Astrocyte (in vitro differentiated cells and primary cell): ENCODE results near the gene ERAP2. TPM values are rescaled to one million over a fixed set of nuclear protein-coding genes. Genes with fewer than 3 reads are reported as not detected.

Experiments
- DNase-seq: peaks from one replicate; pipeline ENCODE4 v3.0.0-alpha.2; 2010; ENCODE audit warnings: low read depth
- FAIRE-seq: peaks from 2 replicates; lab custom pipeline; 2011; peaks lifted over from hg19 to GRCh38; lab: Jason Lieb, UNC
- H2AFZ ChIP-seq: 2 replicates; pipeline ENCODE4 v1.6.0; 2012; ENCODE audit warnings: low read depth, low read length, inconsistent platforms
- H3K27ac ChIP-seq: 2 replicates; pipeline ENCODE4 v1.5.1; 2011; ENCODE audit warnings: low read depth, low read length, inconsistent platforms
- H3K27me3 ChIP-seq: 2 replicates; pipeline ENCODE4 v1.6.0; 2011; ENCODE audit warnings: low read length, inconsistent platforms; ENCODE audit not compliant: insufficient read depth
- H3K36me3 ChIP-seq: 2 replicates; pipeline ENCODE4 v1.5.1; 2011; ENCODE audit warnings: low read length, inconsistent platforms; ENCODE audit not compliant: insufficient read depth
- H3K4me1 ChIP-seq: 2 replicates; pipeline ENCODE4 v1.5.1; 2011; ENCODE audit warnings: low read length, inconsistent platforms; ENCODE audit not compliant: insufficient read depth
- H3K4me2 ChIP-seq: 2 replicates; pipeline ENCODE4 v1.6.0; 2012; ENCODE audit warnings: low read length, inconsistent platforms
- H3K4me3 ChIP-seq: 2 replicates; pipeline ENCODE4 v1.5.1; 2011; ENCODE audit warnings: low read depth, mild to moderate bottlenecking, low read length, inconsistent platforms; ENCODE audit not compliant: insufficient read depth
- H3K79me2 ChIP-seq: 2 replicates; pipeline ENCODE4 v1.6.0; 2012; ENCODE audit warnings: mild to moderate bottlenecking, low read length, inconsistent platforms; ENCODE audit not compliant: insufficient read depth
- H3K9ac ChIP-seq: 2 replicates; pipeline ENCODE4 v1.6.0; 2012; ENCODE audit warnings: mild to moderate bottlenecking, low read length, inconsistent platforms
- H3K9me3 ChIP-seq: 2 replicates; pipeline ENCODE4 v1.5.1; 2012; ENCODE audit warnings: low read depth, mild to moderate bottlenecking, low read length, inconsistent platforms; ENCODE audit not compliant: insufficient read depth
- H4K20me1 ChIP-seq: 2 replicates; pipeline ENCODE4 v1.6.0; 2012; ENCODE audit warnings: low read length, inconsistent platforms; ENCODE audit not compliant: insufficient read depth
- H3K27ac Mint-ChIP-seq: one replicate; pipeline ENCODE4 v1.8.0; 2021; ENCODE audit warnings: mild to moderate bottlenecking, mixed read lengths; ENCODE audit not compliant: unreplicated experiment
- H3K27me3 Mint-ChIP-seq: one replicate; pipeline ENCODE4 v1.8.0; 2021; ENCODE audit warnings: low read depth, mixed read lengths; ENCODE audit not compliant: unreplicated experiment
- H3K36me3 Mint-ChIP-seq: one replicate; pipeline ENCODE4 v1.8.0; 2021; ENCODE audit warnings: low read depth, mixed read lengths; ENCODE audit not compliant: unreplicated experiment
- H3K4me1 Mint-ChIP-seq: one replicate; pipeline ENCODE4 v1.8.0; 2021; ENCODE audit warnings: low read depth, mixed read lengths; ENCODE audit not compliant: unreplicated experiment
- H3K4me3 Mint-ChIP-seq: one replicate; pipeline ENCODE4 v1.8.0; 2021; ENCODE audit warnings: mild to moderate bottlenecking, moderate library complexity, mixed read lengths; ENCODE audit not compliant: unreplicated experiment
- H3K9me3 Mint-ChIP-seq: one replicate; pipeline ENCODE4 v1.8.0; 2021; ENCODE audit warnings: mild to moderate bottlenecking, mixed read lengths; ENCODE audit not compliant: unreplicated experiment
- EZH2 ChIP-seq: IDR thresholded peaks from 2 replicates; pipeline ENCODE4 v1.6.1; 2012; ENCODE audit warnings: mild to moderate bottlenecking, low read length, inconsistent platforms; ENCODE audit not compliant: insufficient read depth
- total RNA-seq: library from RNA; stranded (reverse); gene quantifications from 2 replicates; pipeline ENCODE4 v1.2.1, GENCODE V29; 2021
- TF ChIP-seq, protein P1 (sequence below): IDR thresholded peaks from 2 replicates; pipeline ENCODE4 v1.5.1; 2011; ENCODE audit warnings: low read depth, mild to moderate bottlenecking, inconsistent platforms, low read length, moderate library complexity; ENCODE audit not compliant: insufficient read depth

ERAP2 gene
- total RNA-seq, 1 donor from 2014 or later, result 2.5 TPM

GRCh38 chr5:96936431-96937320 lies 60.4 kb downstream of the ERAP2 start:
- no peaks in the 10 kb centered on the region for H3K9me3 ChIP-seq
- Mint-ChIP-seq H3K27ac (peak overlapping the region; percentile 3), H3K4me1 (peaks cover 20% of the 10 kb centered on the region), H3K9me3 (no peaks in the 10 kb centered on the region), H3K4me3 (peak overlapping the region; percentile 93), H3K36me3 (no peaks in the 10 kb centered on the region), H3K27me3 (no peaks in the 10 kb centered on the region)
- H3K79me2 ChIP-seq, result peaks cover 49% of the 10 kb centered on the region
- peak overlapping the region; percentile 97 for H3K4me2 ChIP-seq
- TF ChIP-seq EZH2, result no peak
- TF ChIP-seq, protein P1, sequence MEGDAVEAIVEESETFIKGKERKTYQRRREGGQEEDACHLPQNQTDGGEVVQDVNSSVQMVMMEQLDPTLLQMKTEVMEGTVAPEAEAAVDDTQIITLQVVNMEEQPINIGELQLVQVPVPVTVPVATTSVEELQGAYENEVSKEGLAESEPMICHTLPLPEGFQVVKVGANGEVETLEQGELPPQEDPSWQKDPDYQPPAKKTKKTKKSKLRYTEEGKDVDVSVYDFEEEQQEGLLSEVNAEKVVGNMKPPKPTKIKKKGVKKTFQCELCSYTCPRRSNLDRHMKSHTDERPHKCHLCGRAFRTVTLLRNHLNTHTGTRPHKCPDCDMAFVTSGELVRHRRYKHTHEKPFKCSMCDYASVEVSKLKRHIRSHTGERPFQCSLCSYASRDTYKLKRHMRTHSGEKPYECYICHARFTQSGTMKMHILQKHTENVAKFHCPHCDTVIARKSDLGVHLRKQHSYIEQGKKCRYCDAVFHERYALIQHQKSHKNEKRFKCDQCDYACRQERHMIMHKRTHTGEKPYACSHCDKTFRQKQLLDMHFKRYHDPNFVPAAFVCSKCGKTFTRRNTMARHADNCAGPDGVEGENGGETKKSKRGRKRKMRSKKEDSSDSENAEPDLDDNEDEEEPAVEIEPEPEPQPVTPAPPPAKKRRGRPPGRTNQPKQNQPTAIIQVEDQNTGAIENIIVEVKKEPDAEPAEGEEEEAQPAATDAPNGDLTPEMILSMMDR, result no peak
- peak overlapping the region; percentile 94 for H3K9ac ChIP-seq
- DNase-seq (no peak), FAIRE-seq (no peak)
- no peaks in the 10 kb centered on the region for H3K36me3 ChIP-seq
- H3K4me1 ChIP-seq, result peaks cover 15% of the 10 kb centered on the region
- peak overlapping the region; percentile 96 for H3K4me3 ChIP-seq
- H2AFZ ChIP-seq, result peak overlapping the region; percentile 98
- H3K27me3 ChIP-seq, result no peaks in the 10 kb centered on the region
- H3K27ac ChIP-seq, result peak overlapping the region; percentile 93
- peaks cover 29% of the 10 kb centered on the region for H4K20me1 ChIP-seq

- DNase-seq (peak; percentile 47), FAIRE-seq (no peak)
- no peak overlapping the region for H3K9ac ChIP-seq
- peaks cover 7% of the 10 kb centered on the region for H3K4me1 ChIP-seq
- no peaks in the 10 kb centered on the region for H3K9me3 ChIP-seq
- Mint-ChIP-seq H3K9me3 (no peaks in the 10 kb centered on the region), H3K4me1 (peaks cover 21% of the 10 kb centered on the region), H3K27me3 (no peaks in the 10 kb centered on the region), H3K36me3 (peaks cover 5% of the 10 kb centered on the region), H3K4me3 (no peak overlapping the region), H3K27ac (no peak overlapping the region)
- peaks cover 43% of the 10 kb centered on the region for H4K20me1 ChIP-seq
- H3K36me3 ChIP-seq, result no peaks in the 10 kb centered on the region
- no peak overlapping the region for H2AFZ ChIP-seq
- TF ChIP-seq, protein P1, result no peak
- no peak for TF ChIP-seq EZH2
- no peak overlapping the region for H3K4me3 ChIP-seq
- H3K79me2 ChIP-seq, result peaks cover 78% of the 10 kb centered on the region
- no peak overlapping the region for H3K27ac ChIP-seq
- no peaks in the 10 kb centered on the region for H3K27me3 ChIP-seq
- H3K4me2 ChIP-seq, result no peak overlapping the region
Observed at GRCh38 chr5:96940586-96940985, 64.3 kb downstream of the ERAP2 start.

DNA sequence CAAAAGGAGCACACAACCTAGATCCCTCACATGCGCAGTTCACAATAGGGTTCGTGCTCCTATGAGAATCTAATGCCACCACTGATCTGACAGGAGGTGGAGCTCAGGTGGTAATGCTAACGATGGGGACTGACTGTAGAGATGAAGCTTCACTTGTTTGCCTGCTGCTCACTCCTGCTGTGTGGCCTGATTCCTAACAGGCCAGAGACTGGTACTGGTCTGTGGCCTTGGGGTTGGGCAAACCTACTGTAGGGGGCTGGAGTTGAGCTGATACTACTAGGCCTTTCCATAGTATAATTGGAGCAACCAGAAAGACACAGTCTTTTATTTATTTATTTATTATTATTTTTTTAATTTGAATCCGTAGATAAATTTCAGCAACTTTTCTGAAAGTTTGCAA lies 64.8 kb downstream of the ERAP2 start:
- no peak overlapping the region for H2AFZ ChIP-seq
- FAIRE-seq (no peak), DNase-seq (no peak)
- H3K27ac Mint-ChIP-seq, result no peak overlapping the region
- no peak overlapping the region for H3K9ac ChIP-seq
- H3K4me3 Mint-ChIP-seq, result no peak overlapping the region
- no peaks in the 10 kb centered on the region for H3K9me3 ChIP-seq
- H3K79me2 ChIP-seq, result peaks cover 84% of the 10 kb centered on the region
- no peaks in the 10 kb centered on the region for H3K9me3 Mint-ChIP-seq
- H3K4me1 ChIP-seq, result peaks cover 7% of the 10 kb centered on the region
- TF ChIP-seq, protein P1, result no peak
- TF ChIP-seq EZH2, result no peak
- no peak overlapping the region for H3K4me3 ChIP-seq
- H3K27me3 Mint-ChIP-seq, result no peaks in the 10 kb centered on the region
- peaks cover 48% of the 10 kb centered on the region for H4K20me1 ChIP-seq
- no peak overlapping the region for H3K4me2 ChIP-seq
- no peaks in the 10 kb centered on the region for H3K27me3 ChIP-seq
- peaks cover 5% of the 10 kb centered on the region for H3K36me3 Mint-ChIP-seq
- H3K27ac ChIP-seq, result no peak overlapping the region
- H3K36me3 ChIP-seq, result no peaks in the 10 kb centered on the region
- H3K4me1 Mint-ChIP-seq, result peaks cover 21% of the 10 kb centered on the region
